Keratinocyte (primary cell): ENCODE data around the gene AKT1. TPM values are rescaled to one million over a fixed set of nuclear protein-coding genes. Genes with fewer than 3 reads are reported as not detected.

Source experiments
- DNase-seq: peaks from one replicate; pipeline ENCODE4 v3.0.0-alpha.2; 2011; ENCODE audit warnings: low read depth, missing footprints, low spot score
- FAIRE-seq: peaks from 2 replicates; lab custom pipeline; 2011; peaks lifted over from hg19 to GRCh38; lab: Jason Lieb, UNC
- H2AFZ ChIP-seq: 2 replicates; pipeline ENCODE4 v1.6.0; 2012; ENCODE audit warnings: low read length, control low read depth, inconsistent platforms; ENCODE audit not compliant: control insufficient read depth
- H3K27ac ChIP-seq: 2 replicates; pipeline ENCODE4 v1.5.1; 2011; ENCODE audit warnings: low read length; ENCODE audit not compliant: control insufficient read depth, insufficient read depth
- H3K27me3 ChIP-seq: 3 replicates; pipeline ENCODE4 v1.6.0; 2011; ENCODE audit warnings: low read length; ENCODE audit not compliant: control insufficient read depth, insufficient read depth; ENCODE audit errors: extremely low read depth
- H3K36me3 ChIP-seq, 2 experiments: 2 replicates in 1 of 2; 3 replicates in 1 of 2; pipeline ENCODE4 v1.5.1; 2011; ENCODE audit warnings: low read length in 2 of 2, mild to moderate bottlenecking in 1 of 2; ENCODE audit not compliant: control insufficient read depth in 2 of 2, insufficient read depth in 2 of 2; ENCODE audit errors: extremely low read depth in 1 of 2
- H3K4me1 ChIP-seq: 3 replicates; pipeline ENCODE4 v1.5.1; 2011; ENCODE audit warnings: low read length; ENCODE audit not compliant: control insufficient read depth, insufficient read depth; ENCODE audit errors: extremely low read depth
- H3K4me2 ChIP-seq: 3 replicates; pipeline ENCODE4 v1.6.0; 2011; ENCODE audit warnings: low read depth, low read length; ENCODE audit not compliant: control insufficient read depth, insufficient read depth; ENCODE audit errors: extremely low read depth
- H3K4me3 ChIP-seq, 3 experiments: fragments of 200-600 bp in 1 of 3; sonication (generic) in 1 of 3; 2 replicates in 2 of 3; 3 replicates in 1 of 3; pipeline ENCODE4 v1.5.1; 2011 to 2016; ENCODE audit warnings: low read length in 3 of 3, mild to moderate bottlenecking in 3 of 3, control low read depth in 2 of 3, inconsistent platforms in 1 of 3, low read depth in 1 of 3, mixed read lengths in 1 of 3, mixed run types in 1 of 3, moderate library complexity in 1 of 3; ENCODE audit not compliant: control insufficient read depth in 2 of 3, insufficient read depth in 2 of 3; ENCODE audit errors: extremely low read depth in 1 of 3
- H3K79me2 ChIP-seq: 2 replicates; pipeline ENCODE4 v1.6.0; 2012; ENCODE audit warnings: low read length; ENCODE audit not compliant: control insufficient read depth, insufficient read depth
- H3K9ac ChIP-seq: 3 replicates; pipeline ENCODE4 v1.6.0; 2011; ENCODE audit warnings: low read length; ENCODE audit not compliant: control insufficient read depth, insufficient read depth; ENCODE audit errors: extremely low read depth
- H3K9me1 ChIP-seq: 3 replicates; pipeline ENCODE4 v1.6.0; 2011; ENCODE audit warnings: low read length; ENCODE audit not compliant: control insufficient read depth, insufficient read depth; ENCODE audit errors: extremely low read depth
- H3K9me3 ChIP-seq: 2 replicates; pipeline ENCODE4 v1.5.1; 2012; ENCODE audit warnings: low read depth, low read length; ENCODE audit not compliant: control insufficient read depth
- H4K20me1 ChIP-seq: 3 replicates; pipeline ENCODE4 v1.6.0; 2011; ENCODE audit warnings: low read length; ENCODE audit not compliant: control insufficient read depth, insufficient read depth; ENCODE audit errors: extremely low read depth
- CTCF ChIP-seq, 3 experiments: IDR thresholded peaks in 1 of 3; conservative IDR thresholded peaks in 1 of 3; optimal IDR thresholded peaks in 1 of 3; 2 replicates in 2 of 3; 3 replicates in 1 of 3; pipeline versions ENCODE3 to v1.5.1; 2011; ENCODE audit warnings: low read length in 3 of 3, mild to moderate bottlenecking in 3 of 3, moderate library complexity in 2 of 3, control low read depth in 1 of 3, inconsistent platforms in 1 of 3; ENCODE audit not compliant: insufficient read depth in 2 of 3; ENCODE audit errors: extremely low read depth in 1 of 3
- EZH2 ChIP-seq: IDR thresholded peaks from one replicate; pipeline ENCODE4 v1.6.1; 2012; ENCODE audit warnings: inconsistent platforms, mild to moderate bottlenecking, low read length, moderate library complexity
- dilution Hi-C: fragments of 300-500 bp; cut with MboI; formaldehyde crosslinking; loops from one replicate; pipeline ENCODE4 v1.7.0; 2020; ENCODE audit warnings: low sequenced_read_pairs; ENCODE audit not compliant: extremely low pct_ligation_motif_present
- polyA plus RNA-seq, 5 experiments: library from polyadenylated mRNA; depleted of rRNA in 3 of 5; stranded (reverse) in 3 of 5; stranded (forward) in 1 of 5; unstranded in 1 of 5; fragments of >200 nt; gene quantifications; 1 replicate in 1 of 5; 2 replicates in 3 of 5; 3 replicates in 1 of 5; pipeline versions ENCODE4 v1.2.1 to v1.2.3, GENCODE V29; 2011 to 2012; ENCODE audit warnings: missing spikeins in 2 of 5, low read depth in 1 of 5, low replicate concordance in 1 of 5

AKT1 gene
- polyA plus RNA-seq, 1 donor (not counting 4 experiments of a cell fraction or from before 2014, with no cell fraction given), result 82.3 TPM

DNA sequence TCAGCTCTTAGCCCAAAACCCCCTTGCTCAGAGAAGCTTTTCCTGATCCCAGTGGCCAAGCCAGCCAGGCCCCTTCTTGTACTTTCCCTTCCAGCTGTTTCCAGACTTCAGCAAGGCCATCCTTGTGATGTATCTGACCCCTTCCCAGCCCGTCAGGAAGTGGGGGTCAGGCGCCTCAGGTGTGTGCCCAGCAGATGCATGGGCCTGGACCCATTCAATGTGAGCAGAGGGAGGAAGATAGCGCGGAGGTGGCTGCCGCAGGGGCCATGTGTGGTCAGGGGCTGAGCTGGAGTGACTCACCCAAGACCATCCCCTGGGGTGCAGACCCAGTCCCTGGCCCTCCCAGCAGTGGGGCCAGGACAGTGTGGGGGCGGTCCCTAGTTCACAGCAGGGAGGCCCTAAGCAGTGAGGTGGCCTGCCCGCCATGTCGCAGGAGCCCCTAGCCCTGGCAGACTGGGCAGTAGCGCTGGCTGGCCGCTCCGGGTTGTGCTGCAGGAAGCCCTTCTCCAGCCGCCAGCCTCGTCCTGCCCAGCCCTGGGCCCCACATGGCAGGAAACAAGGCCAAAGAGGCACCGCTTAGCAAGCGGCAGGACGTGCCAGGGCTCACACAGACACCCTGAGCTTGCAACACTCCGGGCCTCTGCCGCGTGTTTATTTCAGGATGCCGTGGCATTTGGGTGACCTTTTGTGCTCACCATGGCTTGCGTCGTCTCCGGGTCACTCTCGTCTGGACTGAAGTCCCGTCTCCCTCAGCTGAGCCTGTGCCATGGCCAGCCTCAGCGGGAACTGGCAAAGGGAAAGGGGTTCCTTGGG lies 59.5 kb downstream of the AKT1 start:
- Histone ChIP-seq H3K9me1 (no peaks in the 10 kb centered on the region), H3K27me3 (no peaks in the 10 kb centered on the region), H2AFZ (no peak overlapping the region), H3K9me3 (no peaks in the 10 kb centered on the region), H3K9ac (no peak overlapping the region), H3K27ac (no peak overlapping the region), H3K4me1 (peaks cover 20% of the 10 kb centered on the region), H3K4me3 (no peak overlapping the region), H4K20me1 (no peaks in the 10 kb centered on the region), H3K4me2 (no peak overlapping the region), H3K79me2 (no peaks in the 10 kb centered on the region), H3K36me3 (no peaks in the 10 kb centered on the region)
- TF ChIP-seq CTCF (optimal IDR thresholded peaks at IDR 0.05 in 1 of 3, IDR thresholded peaks at IDR 0.05 in 1 of 3, conservative IDR thresholded peaks at IDR 0.05 in 1 of 3; ENCODE audit: extremely low read depth in 1 of 3, insufficient read depth in 2 of 3, low read length in 3 of 3) (no peak), EZH2 (no peak)
- dilution Hi-C loops, result no loop called here
- no peak for DNase-seq
- FAIRE-seq, result no peak

DNA sequence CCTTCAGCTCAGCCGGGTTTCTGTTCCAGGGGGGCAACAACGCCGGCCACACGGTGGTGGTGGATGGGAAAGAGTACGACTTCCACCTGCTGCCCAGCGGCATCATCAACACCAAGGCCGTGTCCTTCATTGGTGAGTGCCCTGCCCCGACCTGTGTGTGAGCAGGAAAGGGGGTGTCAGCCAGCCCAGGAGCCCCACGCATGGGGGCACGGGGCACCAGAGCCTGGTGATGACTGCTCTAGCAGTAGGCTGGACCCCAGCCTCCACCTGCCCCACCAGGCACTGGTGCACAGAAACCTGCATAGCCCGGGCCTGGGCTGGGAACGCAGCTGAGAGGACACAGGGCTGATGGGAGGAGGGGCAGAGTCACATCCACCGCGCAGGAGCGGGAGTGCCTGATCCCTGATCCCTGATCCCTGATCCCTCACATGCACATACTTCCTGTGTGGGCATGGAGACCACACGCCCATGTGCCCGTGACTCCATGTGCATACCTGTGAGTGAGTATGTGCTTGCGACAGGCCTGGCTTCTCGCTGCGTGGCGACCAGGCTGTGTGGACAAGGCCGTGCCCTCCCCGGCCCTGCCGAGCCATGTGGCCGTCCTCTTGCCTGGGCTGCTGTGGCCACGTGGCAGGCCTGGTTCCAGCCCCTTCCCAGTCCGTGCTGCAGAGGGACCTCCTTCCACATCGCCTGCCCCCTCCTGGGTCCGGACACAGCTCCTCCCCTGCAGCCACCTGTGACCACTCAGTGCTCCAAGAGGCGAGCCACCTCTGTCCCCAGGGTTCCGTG lies 60.4 kb downstream of the AKT1 start:
- Histone ChIP-seq H3K9me1 (no peaks in the 10 kb centered on the region), H3K4me3 (no peak overlapping the region), H3K4me1 (peaks cover 20% of the 10 kb centered on the region), H4K20me1 (no peaks in the 10 kb centered on the region), H3K9ac (no peak overlapping the region), H3K27me3 (no peaks in the 10 kb centered on the region), H2AFZ (no peak overlapping the region), H3K27ac (no peak overlapping the region), H3K36me3 (no peaks in the 10 kb centered on the region), H3K79me2 (no peaks in the 10 kb centered on the region), H3K9me3 (no peaks in the 10 kb centered on the region), H3K4me2 (no peak overlapping the region)
- dilution Hi-C loops, result no loop called here
- no peak for TF ChIP-seq CTCF (optimal IDR thresholded peaks at IDR 0.05 in 1 of 3, IDR thresholded peaks at IDR 0.05 in 1 of 3, conservative IDR thresholded peaks at IDR 0.05 in 1 of 3; ENCODE audit: extremely low read depth in 1 of 3, insufficient read depth in 2 of 3, low read length in 3 of 3)
- no peak for TF ChIP-seq EZH2
- DNase-seq, result no peak
- no peak for FAIRE-seq
